SK-N-SH treated with all-trans-retinoic acid at 6 μM for 48 hours (cell line): ENCODE results near the gene MRPS6.

Source experiments
- ARNTL ChIP-seq: fragments of 450-650 bp; formaldehyde crosslinking; IDR thresholded peaks from 2 replicates; pipeline ENCODE4 v1.5.0; 2020; ENCODE audit warnings: low read depth, mild to moderate bottlenecking, moderate library complexity, borderline replicate concordance
- CREB5 ChIP-seq: fragments of 250-450 bp; sonication (Bioruptor Pico); IDR thresholded peaks from 2 replicates; pipeline ENCODE4 v1.5.1; 2020; ENCODE audit warnings: low read depth, mild to moderate bottlenecking, moderate library complexity
- ESRRG ChIP-seq: fragments of 250-450 bp; sonication (Bioruptor Pico); IDR thresholded peaks from 2 replicates; pipeline ENCODE4 v1.6.1; 2021; ENCODE audit warnings: mild to moderate bottlenecking
- RARB ChIP-seq: fragments of 250-450 bp; sonication (Bioruptor Pico); IDR thresholded peaks from 2 replicates; pipeline ENCODE4 v1.8.0; 2021; ENCODE audit warnings: mild to moderate bottlenecking, moderate library complexity
- TOX ChIP-seq: fragments of 250-450 bp; sonication (Bioruptor Pico); IDR thresholded peaks from 2 replicates; pipeline ENCODE4 v1.8.0; 2021; ENCODE audit warnings: mild to moderate bottlenecking, moderate library complexity, borderline replicate concordance
- ZFP3 ChIP-seq: fragments of 250-450 bp; sonication (Bioruptor Pico); IDR thresholded peaks from 2 replicates; pipeline ENCODE4 v1.5.0; 2020; ENCODE audit warnings: mild to moderate bottlenecking, moderate library complexity
- ZFP30 ChIP-seq: fragments of 450-650 bp; formaldehyde crosslinking; IDR thresholded peaks from 2 replicates; pipeline ENCODE4 v1.5.0; 2022; ENCODE audit warnings: mild to moderate bottlenecking, moderate library complexity
- ZNF70 ChIP-seq: fragments of 450-650 bp; formaldehyde crosslinking; IDR thresholded peaks from 2 replicates; pipeline ENCODE4 v1.5.0; 2020; ENCODE audit warnings: mild to moderate bottlenecking, moderate library complexity
- ZNF8 ChIP-seq: fragments of 450-650 bp; formaldehyde crosslinking; IDR thresholded peaks from 2 replicates; pipeline ENCODE4 v1.5.0; 2020; ENCODE audit warnings: mild to moderate bottlenecking, moderate library complexity
- TF ChIP-seq, protein P1 (sequence below): fragments of 250-450 bp; sonication (Bioruptor Pico); IDR thresholded peaks from 2 replicates; pipeline ENCODE4 v1.8.0; 2020; ENCODE audit warnings: mild to moderate bottlenecking, moderate library complexity, borderline replicate concordance
- TF ChIP-seq, protein P2 (sequence below): fragments of 250-450 bp; sonication (Bioruptor Pico); IDR thresholded peaks from 2 replicates; pipeline ENCODE4 v1.8.0; 2021; ENCODE audit warnings: low read depth, mild to moderate bottlenecking, moderate library complexity, borderline replicate concordance

GRCh38 chr21:34147792-34148418 lies 74.5 kb downstream of the MRPS6 start:
- TF ChIP-seq ZNF8 (CRISPR knock-in tag), result no peak
- TF ChIP-seq CREB5 (CRISPR knock-in tag), result no peak
- TF ChIP-seq ZFP30 (CRISPR knock-in tag), result no peak
- no peak for TF ChIP-seq ZNF70
- no peak for TF ChIP-seq ESRRG (CRISPR knock-in tag)
- TF ChIP-seq, protein P1, sequence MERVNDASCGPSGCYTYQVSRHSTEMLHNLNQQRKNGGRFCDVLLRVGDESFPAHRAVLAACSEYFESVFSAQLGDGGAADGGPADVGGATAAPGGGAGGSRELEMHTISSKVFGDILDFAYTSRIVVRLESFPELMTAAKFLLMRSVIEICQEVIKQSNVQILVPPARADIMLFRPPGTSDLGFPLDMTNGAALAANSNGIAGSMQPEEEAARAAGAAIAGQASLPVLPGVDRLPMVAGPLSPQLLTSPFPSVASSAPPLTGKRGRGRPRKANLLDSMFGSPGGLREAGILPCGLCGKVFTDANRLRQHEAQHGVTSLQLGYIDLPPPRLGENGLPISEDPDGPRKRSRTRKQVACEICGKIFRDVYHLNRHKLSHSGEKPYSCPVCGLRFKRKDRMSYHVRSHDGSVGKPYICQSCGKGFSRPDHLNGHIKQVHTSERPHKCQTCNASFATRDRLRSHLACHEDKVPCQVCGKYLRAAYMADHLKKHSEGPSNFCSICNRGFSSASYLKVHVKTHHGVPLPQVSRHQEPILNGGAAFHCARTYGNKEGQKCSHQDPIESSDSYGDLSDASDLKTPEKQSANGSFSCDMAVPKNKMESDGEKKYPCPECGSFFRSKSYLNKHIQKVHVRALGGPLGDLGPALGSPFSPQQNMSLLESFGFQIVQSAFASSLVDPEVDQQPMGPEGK (CRISPR knock-in tag), result no peak
- TF ChIP-seq RARB (CRISPR knock-in tag), result no peak
- no peak for TF ChIP-seq ZFP3 (CRISPR knock-in tag)
- TF ChIP-seq ARNTL, result no peak
- TF ChIP-seq TOX (CRISPR knock-in tag), result no peak
- TF ChIP-seq, protein P2, sequence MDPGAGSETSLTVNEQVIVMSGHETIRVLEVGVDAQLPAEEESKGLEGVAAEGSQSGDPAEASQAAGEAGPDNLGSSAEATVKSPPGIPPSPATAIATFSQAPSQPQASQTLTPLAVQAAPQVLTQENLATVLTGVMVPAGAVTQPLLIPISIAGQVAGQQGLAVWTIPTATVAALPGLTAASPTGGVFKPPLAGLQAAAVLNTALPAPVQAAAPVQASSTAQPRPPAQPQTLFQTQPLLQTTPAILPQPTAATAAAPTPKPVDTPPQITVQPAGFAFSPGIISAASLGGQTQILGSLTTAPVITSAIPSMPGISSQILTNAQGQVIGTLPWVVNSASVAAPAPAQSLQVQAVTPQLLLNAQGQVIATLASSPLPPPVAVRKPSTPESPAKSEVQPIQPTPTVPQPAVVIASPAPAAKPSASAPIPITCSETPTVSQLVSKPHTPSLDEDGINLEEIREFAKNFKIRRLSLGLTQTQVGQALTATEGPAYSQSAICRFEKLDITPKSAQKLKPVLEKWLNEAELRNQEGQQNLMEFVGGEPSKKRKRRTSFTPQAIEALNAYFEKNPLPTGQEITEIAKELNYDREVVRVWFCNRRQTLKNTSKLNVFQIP, result no peak
